GM18870 (cell line): ENCODE measurements around the gene ASPN.
A peak's percentile ranks its signal among the peaks of the same experiment; 100 is the strongest.

ENCODE experiments used
- ATAC-seq: cut with Tn5 transposase; IDR thresholded peaks from one replicate; pipeline ENCODE4 v1.9.1; 2021; ENCODE audit warnings: moderate library complexity; ENCODE audit not compliant: unreplicated experiment

Gene ASPN

GRCh38 chr9:92478783-92479182 lies 3.5 kb downstream of the ASPN start:
- ATAC-seq, result no peak

GRCh38 chr9:92476962-92477361 lies 5.3 kb downstream of the ASPN start:
- peak; percentile 56 for ATAC-seq

- no peak for ATAC-seq
These were observed 7.7 kb downstream of the ASPN start for GRCh38 chr9:92474587-92474986.

- no peak for ATAC-seq
These were observed 14.1 kb downstream of the ASPN start for GRCh38 chr9:92468206-92468605.

GRCh38 chr9:92467511-92467910 lies 14.8 kb downstream of the ASPN start:
- ATAC-seq, result no peak

- no peak for ATAC-seq
These were observed 15.3 kb downstream of the ASPN start for GRCh38 chr9:92467041-92467440.

- ATAC-seq, result no peak
These were observed 18.3 kb downstream of the ASPN start for GRCh38 chr9:92463984-92464383.

- ATAC-seq, result no peak
These were observed 18.9 kb downstream of the ASPN start for GRCh38 chr9:92463387-92463786.

GRCh38 chr9:92457576-92457975 lies 24.7 kb downstream of the ASPN start:
- ATAC-seq, result no peak

GRCh38 chr9:92455217-92455616 lies 27.1 kb downstream of the ASPN start:
- ATAC-seq, result no peak

GRCh38 chr9:92446536-92446935 lies 35.8 kb downstream of the ASPN start:
- no peak for ATAC-seq

- no peak for ATAC-seq
These were observed 37.5 kb downstream of the ASPN start for GRCh38 chr9:92444841-92445240.

- no peak for ATAC-seq
These were observed 41.6 kb downstream of the ASPN start for GRCh38 chr9:92440751-92441046.

- no peak for ATAC-seq
These were observed 42.2 kb downstream of the ASPN start for GRCh38 chr9:92439921-92440750.

GRCh38 chr9:92438900-92439526 lies 43.3 kb downstream of the ASPN start:
- no peak for ATAC-seq

GRCh38 chr9:92435263-92435662 lies 47.0 kb downstream of the ASPN start:
- no peak for ATAC-seq

GRCh38 chr9:92432972-92433548 lies 49.2 kb downstream of the ASPN start:
- ATAC-seq, result no peak

- ATAC-seq, result no peak
These were observed 50.0 kb downstream of the ASPN start for GRCh38 chr9:92432350-92432749.

- ATAC-seq, result no peak
These were observed 52.5 kb downstream of the ASPN start for GRCh38 chr9:92429836-92430235.

- ATAC-seq, result no peak
These were observed 55.7 kb downstream of the ASPN start for GRCh38 chr9:92426501-92427145.

- ATAC-seq, result no peak
These were observed 56.8 kb downstream of the ASPN start for GRCh38 chr9:92425474-92425873.

- ATAC-seq, result no peak
These were observed 58.0 kb downstream of the ASPN start, which contains the start of gene OMD for GRCh38 chr9:92424340-92424739. TSS of gene OMD (minus strand) at chr9:92424471. CDS start at chr9:92417558, 6,913 bp downstream.
